Activated T-cell treated with anti-CD3 and anti-CD28 coated beads, Interleukin-2, amount 50 U/mL, for 24 hours (primary cell): ENCODE results near the gene FAM24A.
"Not testable (repeated sequence)": the region's sequence is repeated elsewhere in the genome, so short reads cannot be mapped to it uniquely, and the experiment has no call there.

Source experiments
- DNase-seq: peaks from one replicate; pipeline ENCODE4 v3.0.0-alpha.2; 2020
- H3K27ac Mint-ChIP-seq: 2 replicates; pipeline ENCODE4 v1.8.0; 2020; ENCODE audit warnings: mild to moderate bottlenecking, mixed read lengths
- H3K27me3 Mint-ChIP-seq: 2 replicates; pipeline ENCODE4 v1.8.0; 2020; ENCODE audit warnings: mixed read lengths
- H3K36me3 Mint-ChIP-seq: 2 replicates; pipeline ENCODE4 v1.8.0; 2020; ENCODE audit warnings: low read depth, mixed read lengths
- H3K4me1 Mint-ChIP-seq: 2 replicates; pipeline ENCODE4 v1.8.0; 2020; ENCODE audit warnings: low read depth, mixed read lengths
- H3K4me3 Mint-ChIP-seq: 2 replicates; pipeline ENCODE4 v1.8.0; 2020; ENCODE audit warnings: mild to moderate bottlenecking, moderate library complexity, mixed read lengths
- H3K9me3 Mint-ChIP-seq: 2 replicates; pipeline ENCODE4 v1.8.0; 2020; ENCODE audit warnings: mixed read lengths

FAM24A gene

DNA sequence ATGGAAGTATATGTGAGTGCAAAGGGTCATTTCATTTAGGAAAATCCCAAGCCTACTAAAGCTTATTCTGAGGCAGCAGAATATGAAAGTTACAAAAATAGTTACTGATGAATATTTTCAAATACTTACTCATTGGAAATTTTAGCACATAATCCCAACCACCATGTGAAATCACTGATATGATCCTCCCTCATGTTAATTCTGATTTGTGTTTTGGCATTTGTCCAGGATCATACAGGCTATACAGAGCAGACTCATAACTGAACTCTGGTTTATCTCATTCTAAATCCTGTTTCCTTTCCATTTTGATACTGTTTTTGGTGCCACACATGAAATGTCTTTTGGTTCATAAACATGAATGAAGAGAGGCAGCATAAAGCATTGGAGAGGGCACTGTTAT, 27.6 kb upstream of the FAM24A start:
- Mint-ChIP-seq H3K4me3 (peak overlapping the region; percentile 2), H3K27me3 (no peaks in the 10 kb centered on the region), H3K27ac (peak overlapping the region; percentile 64), H3K9me3 (no peaks in the 10 kb centered on the region), H3K36me3 (peaks cover 65% of the 10 kb centered on the region), H3K4me1 (peaks cover 43% of the 10 kb centered on the region)
- DNase-seq, result no peak

DNA sequence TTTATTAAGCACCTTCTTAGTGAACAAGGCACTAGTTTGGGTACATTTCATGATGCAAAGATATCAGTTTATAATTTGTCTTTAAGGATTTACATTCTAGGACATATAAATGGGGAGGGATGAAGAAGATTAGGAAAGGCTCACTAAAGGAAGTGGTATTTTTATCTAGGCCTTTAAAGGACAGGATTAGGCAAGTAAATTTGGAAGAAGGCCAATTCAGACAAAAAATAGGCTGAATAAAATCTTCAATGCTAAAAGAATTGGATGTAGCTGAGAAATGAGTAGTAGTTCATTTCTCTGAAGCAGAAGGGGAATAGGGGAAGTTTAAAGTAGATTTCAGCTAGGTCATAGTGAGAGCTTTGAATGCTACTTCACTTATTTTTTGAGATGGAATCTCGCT, 26.2 kb upstream of the FAM24A start:
- Mint-ChIP-seq H3K36me3 (peaks cover 58% of the 10 kb centered on the region), H3K27me3 (no peaks in the 10 kb centered on the region), H3K9me3 (no peaks in the 10 kb centered on the region), H3K4me3 (no peak overlapping the region), H3K4me1 (peaks cover 29% of the 10 kb centered on the region), H3K27ac (no peak overlapping the region)
- no peak for DNase-seq

DNA sequence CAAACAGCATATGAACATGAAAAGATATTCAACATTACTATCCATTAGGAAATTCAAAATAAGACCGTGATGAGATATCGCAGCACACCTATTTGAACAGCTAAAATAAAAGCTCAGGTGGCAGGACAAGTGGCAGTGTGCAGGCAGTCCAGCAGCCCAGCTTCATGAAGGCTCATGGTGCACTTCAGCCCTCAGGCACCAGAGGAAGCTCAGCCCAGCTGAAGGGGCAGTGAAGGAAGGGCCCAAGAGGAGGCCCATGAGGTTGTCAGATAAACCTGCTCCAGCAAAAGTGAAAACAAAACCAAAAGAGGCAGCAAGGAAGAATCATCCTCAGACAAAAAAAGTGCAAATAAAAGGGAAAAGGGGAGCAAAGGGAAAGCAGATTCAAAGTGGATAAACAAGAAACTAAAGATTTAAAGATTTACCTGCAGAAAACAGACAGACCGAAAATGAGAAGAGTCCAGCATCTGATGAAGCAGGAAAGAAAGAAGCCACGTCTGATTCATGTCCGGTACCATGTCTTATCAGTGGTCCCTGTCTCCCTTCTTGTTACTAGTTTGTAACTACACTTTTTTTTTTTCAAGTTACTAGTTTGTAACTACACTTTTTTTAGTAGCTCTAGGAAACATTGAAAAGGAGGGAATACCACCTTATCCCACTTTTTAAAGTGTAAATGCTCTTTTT, 16.0 kb upstream of the FAM24A start:
- Mint-ChIP-seq H3K36me3 (peaks cover 13% of the 10 kb centered on the region), H3K9me3 (no peaks in the 10 kb centered on the region), H3K4me3 (no peak overlapping the region), H3K27me3 (no peaks in the 10 kb centered on the region), H3K27ac (no peak overlapping the region), H3K4me1 (peaks cover 4% of the 10 kb centered on the region)
- DNase-seq, result no peak

DNA sequence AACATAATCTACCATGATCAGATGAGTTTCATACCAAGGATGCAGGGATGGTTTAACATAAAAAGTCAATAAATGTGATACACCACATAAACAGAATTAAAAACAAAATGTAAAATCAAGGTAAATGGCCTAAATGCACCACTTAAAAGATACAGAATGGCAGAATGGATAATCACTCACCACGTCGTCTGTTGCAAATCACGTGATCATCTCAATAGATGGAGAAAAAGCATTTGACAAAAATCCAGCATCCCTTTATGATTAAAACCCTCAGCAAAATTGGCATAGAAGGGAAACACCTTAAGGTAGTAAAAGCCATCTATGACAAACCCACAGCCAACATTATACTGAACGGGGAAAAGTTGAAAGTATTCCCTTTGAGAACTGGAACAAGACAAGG, 6.5 kb upstream of the FAM24A start:
- H3K27ac Mint-ChIP-seq, H3K4me1 Mint-ChIP-seq, DNase-seq, H3K36me3 Mint-ChIP-seq, H3K4me3 Mint-ChIP-seq: not testable (repeated sequence)
- H3K27me3 Mint-ChIP-seq, result peaks cover 54% of the 10 kb centered on the region
- H3K9me3 Mint-ChIP-seq, result peaks cover 12% of the 10 kb centered on the region

DNA sequence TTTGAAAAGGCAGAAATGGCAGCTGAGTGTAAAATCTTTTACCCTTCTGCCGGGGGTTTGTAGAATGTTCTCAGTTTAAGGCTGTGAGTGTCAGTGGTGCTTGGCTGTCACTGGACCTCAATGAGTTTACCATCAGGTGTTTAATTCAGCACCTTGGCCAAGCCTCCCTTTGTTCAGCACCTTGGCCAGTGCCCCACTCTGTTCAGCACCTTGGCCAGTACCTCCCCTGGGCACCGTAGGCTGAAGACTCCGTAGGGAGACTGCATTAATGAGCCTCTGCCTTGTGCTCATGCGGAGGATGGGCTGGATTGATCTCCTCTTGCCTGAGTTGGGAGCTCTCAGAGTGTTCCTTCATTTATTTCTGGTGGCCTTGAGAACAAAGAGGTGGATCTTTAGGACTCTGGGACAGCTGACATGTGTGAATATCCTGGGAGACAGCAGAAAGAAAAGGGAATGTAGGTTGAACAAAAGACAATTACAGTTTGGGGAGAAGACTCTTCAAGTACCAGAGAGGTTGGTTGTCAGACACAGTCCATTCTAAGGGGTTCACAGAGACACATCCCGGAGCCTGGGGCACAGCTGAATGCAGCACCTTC, 1.6 kb downstream of the FAM24A start:
- Mint-ChIP-seq H3K4me3 (no peak overlapping the region), H3K9me3 (no peaks in the 10 kb centered on the region), H3K4me1 (no peaks in the 10 kb centered on the region), H3K27ac (no peak overlapping the region), H3K36me3 (no peaks in the 10 kb centered on the region), H3K27me3 (peaks cover 13% of the 10 kb centered on the region)
- peak; percentile 72 for DNase-seq

DNA sequence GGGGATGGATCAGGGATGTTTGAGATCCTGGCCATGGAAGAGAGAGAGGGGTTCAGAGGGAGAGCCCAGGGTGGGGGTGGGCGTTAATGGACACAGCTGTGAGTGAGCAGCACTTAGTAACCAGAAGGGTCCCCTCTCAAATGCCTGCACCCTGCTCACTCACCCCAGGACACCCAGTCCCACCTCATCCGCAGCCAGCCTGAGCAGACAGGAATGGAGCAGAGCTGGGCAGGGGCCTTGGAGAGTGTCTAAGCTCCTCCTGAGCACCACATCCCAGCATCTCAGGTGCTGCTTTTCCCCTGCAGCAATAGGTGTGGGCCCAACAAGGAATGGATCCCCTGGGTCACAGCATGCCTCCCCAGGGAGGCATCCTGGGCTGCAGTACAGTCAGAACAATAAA, 5.3 kb downstream of the FAM24A start:
- Mint-ChIP-seq H3K36me3 (peaks cover 1% of the 10 kb centered on the region), H3K9me3 (no peaks in the 10 kb centered on the region), H3K4me3 (no peak overlapping the region), H3K27ac (no peak overlapping the region), H3K4me1 (no peaks in the 10 kb centered on the region), H3K27me3 (peaks cover 4% of the 10 kb centered on the region)
- no peak for DNase-seq

DNA sequence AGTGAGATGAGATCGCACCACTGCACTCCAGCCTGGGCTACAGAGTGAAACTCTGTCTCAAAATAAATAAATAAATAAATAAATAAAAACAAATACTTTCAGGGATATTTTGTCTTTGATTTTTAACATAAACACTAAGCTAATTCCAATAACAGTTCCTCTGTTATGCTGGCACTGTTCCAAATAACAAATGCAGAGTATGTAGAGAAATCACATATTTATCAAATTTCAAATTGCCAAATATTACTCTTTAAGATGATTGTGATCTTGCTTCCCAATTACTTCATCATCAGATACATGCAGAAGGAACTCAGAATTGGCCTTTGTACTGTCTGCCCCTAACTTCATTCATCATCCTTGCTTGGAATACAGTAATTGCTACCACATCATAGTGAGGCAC, 19.7 kb downstream of the FAM24A start:
- no peak overlapping the region for H3K4me3 Mint-ChIP-seq
- no peak for DNase-seq
- no peaks in the 10 kb centered on the region for H3K27me3 Mint-ChIP-seq
- H3K27ac Mint-ChIP-seq, result no peak overlapping the region
- peaks cover 39% of the 10 kb centered on the region for H3K36me3 Mint-ChIP-seq
- no peaks in the 10 kb centered on the region for H3K9me3 Mint-ChIP-seq
- peaks cover 1% of the 10 kb centered on the region for H3K4me1 Mint-ChIP-seq

DNA sequence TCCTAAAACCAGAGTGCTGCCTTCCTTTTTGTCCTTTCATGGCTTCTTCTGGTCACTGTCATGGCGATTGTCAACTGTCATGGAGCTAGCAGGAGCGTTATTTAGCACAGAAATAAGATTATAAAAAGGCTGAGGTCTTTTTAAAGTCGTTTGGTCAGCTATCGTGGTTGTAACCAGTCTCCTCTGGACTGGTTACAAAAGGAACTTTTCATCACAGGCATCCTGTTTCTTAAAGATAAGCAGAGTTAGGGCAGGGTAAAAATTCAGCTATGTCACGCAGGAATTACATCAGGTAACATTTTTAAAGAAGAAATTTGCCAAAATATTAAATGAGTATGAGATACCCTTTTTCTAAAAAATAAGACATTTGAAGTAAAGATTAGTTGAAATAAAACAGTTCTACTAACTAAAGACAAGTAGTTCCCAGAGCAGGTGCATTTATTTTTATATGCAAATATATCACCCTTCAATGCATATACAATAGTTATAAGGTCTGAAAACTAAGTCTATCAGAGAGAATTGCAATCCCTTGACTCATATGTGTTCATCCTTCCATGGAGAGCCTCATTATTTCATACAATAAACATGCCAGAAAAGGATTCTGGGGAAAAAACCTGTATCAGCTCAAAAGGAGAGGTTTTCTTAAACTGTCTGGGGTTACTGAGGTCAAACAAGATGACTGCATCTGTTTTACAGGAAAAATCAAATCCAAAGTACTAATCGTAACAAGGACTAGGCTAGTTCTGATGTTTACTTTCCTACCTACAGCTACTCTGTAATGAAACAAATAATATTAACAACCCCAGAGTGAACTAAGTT, 20.9 kb downstream of the FAM24A start:
- Mint-ChIP-seq H3K36me3 (peaks cover 45% of the 10 kb centered on the region), H3K27me3 (no peaks in the 10 kb centered on the region), H3K9me3 (no peaks in the 10 kb centered on the region), H3K4me1 (peaks cover 1% of the 10 kb centered on the region), H3K4me3 (no peak overlapping the region), H3K27ac (no peak overlapping the region)
- DNase-seq, result no peak

DNA sequence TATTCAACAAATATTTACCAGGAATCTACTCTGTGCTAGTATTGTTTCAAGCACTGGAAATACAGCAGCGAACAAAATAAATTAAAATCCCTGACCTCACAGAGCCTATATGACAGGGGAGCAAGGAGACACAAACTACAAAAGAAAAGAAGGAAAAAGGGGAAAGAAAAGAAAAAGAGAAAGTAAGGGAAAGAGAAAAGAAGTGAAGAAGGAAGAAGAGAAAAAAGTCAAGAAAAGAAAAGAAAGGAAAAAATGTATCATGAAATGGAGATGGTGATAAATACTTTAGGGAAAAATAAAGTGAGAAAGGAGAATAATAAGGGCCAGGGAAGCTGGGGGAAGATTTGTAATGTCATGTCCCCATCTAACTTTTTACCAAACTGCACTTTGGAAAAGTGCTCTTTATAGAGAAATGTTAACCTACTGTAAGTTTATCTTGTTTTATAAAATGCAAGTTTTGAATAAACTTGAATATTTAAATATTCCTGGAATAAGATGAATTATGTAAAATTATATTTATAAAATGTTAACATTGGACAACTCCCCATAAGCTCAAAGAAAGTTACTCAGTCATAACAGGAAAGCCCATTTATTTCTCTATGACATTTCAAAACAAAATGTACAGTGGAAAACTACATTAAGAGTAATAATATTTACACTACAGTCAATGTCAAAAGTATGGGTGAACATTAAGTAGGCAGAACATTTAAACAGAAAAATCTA, 28.9 kb downstream of the FAM24A start:
- no peaks in the 10 kb centered on the region for H3K9me3 Mint-ChIP-seq
- no peak overlapping the region for H3K4me3 Mint-ChIP-seq
- H3K27me3 Mint-ChIP-seq, result no peaks in the 10 kb centered on the region
- no peak for DNase-seq
- H3K36me3 Mint-ChIP-seq, result peaks cover 64% of the 10 kb centered on the region
- no peak overlapping the region for H3K27ac Mint-ChIP-seq
- no peaks in the 10 kb centered on the region for H3K4me1 Mint-ChIP-seq

DNA sequence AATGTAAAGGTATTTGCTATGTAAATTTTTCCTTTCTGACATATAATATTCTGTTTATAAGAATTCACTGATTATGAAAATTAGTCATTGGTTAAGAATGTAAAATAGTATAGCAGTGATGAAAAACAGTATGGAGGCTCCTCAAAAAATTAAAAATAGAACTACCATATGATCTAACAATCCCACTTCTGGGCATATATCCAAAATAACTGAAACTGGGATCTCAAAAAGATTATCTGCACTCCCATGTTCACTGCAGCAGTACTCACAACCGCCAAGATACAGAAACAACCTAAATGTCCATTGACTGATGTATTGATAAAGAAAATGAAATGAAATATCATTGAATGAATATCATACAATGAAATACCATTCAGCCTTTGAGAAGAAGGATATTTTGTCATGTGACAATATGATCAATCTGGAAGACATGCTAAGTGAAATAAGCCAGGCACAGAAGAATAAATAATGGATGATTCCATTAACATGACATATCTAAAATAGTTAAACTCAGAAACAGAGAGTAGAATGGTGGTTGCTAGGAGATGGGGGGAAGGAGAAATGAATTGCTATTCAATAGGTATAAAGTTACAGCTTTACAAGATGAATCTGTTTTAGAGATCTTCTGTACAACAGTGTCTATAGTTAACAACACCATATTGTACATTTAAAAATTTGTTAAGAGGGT, 29.6 kb downstream of the FAM24A start:
- Mint-ChIP-seq H3K36me3 (peaks cover 61% of the 10 kb centered on the region), H3K27ac (no peak overlapping the region), H3K4me3 (no peak overlapping the region), H3K9me3 (no peaks in the 10 kb centered on the region), H3K27me3 (no peaks in the 10 kb centered on the region), H3K4me1 (no peaks in the 10 kb centered on the region)
- DNase-seq, result no peak

DNA sequence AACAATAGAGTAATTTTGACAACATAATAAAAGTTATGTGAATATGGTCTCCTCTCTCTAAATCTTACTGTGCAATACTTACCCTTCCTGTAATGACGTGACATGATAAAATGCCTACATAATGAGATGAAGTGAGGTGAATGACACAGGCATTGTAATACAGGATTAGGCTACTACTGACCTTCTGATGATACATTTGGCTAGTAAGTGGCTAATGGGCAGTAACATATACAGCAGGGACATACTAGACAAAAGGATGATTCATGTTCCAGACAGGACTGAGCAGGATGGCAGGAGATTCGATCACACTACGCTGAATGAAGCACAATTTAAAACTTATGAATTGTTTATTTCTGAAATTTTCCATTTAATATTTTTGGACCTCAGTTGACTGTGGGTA, 38.9 kb downstream of the FAM24A start:
- H3K4me1 Mint-ChIP-seq, result peaks cover 28% of the 10 kb centered on the region
- no peak overlapping the region for H3K27ac Mint-ChIP-seq
- peaks cover 75% of the 10 kb centered on the region for H3K36me3 Mint-ChIP-seq
- no peaks in the 10 kb centered on the region for H3K27me3 Mint-ChIP-seq
- no peaks in the 10 kb centered on the region for H3K9me3 Mint-ChIP-seq
- H3K4me3 Mint-ChIP-seq, result no peak overlapping the region
- DNase-seq, result no peak

DNA sequence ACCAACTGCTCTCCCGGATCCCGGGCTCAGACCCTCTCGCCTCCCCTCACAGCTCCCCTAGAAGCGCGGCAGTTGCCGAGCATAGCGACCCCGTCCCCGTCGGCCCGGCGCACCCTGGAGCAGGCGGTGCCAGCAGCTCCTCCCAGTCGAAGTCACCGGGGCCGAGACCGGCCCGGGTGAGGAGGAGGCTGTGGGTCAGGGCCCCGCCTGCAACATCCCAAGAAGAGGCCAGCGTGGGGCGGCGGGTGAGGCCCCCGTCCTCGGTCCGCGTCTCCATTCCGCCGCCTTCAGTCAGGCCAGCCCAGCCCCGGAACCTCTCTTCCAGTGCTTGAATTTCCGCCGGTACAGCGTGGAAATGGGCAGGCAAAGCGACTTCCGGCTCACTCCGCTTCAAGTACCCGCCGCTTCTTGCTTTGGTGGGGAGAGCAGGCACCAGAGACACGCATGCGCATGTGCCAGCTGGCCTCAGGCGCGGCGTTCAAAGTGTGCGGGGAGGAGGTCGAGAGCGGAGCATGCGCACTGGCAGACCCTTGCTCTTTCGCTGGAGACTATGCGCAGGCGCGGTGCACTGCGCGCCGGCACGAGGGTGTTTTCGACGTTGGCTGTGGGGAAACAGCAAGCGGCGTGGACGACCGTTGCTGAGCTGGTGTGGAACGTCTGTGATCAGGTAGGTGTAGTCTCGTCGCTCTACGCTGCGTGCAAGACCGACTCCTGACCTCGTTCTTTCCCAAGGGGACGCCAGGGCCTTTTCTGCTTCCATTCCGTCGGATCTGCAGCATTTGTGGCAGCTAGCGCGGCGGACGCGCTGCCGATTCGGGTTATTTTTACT, 43.7 kb downstream of the FAM24A start, which contains the start of gene C10orf88:
Gene C10orf88 (minus strand): TSS at position 326 of the 829 bp plus-strand sequence. CDS start 49 bp downstream, at position 277.
- DNase-seq, result peak; percentile 96
- Mint-ChIP-seq H3K4me3 (peak within 1 kb of the TSS; percentile 89), H3K36me3 (peaks cover 39% of the 10 kb centered on the region), H3K27me3 (no peaks in the 10 kb centered on the region), H3K4me1 (peaks cover 38% of the 10 kb centered on the region), H3K27ac (peak within 1 kb of the TSS; percentile 96), H3K9me3 (peaks cover 9% of the 10 kb centered on the region)

DNA sequence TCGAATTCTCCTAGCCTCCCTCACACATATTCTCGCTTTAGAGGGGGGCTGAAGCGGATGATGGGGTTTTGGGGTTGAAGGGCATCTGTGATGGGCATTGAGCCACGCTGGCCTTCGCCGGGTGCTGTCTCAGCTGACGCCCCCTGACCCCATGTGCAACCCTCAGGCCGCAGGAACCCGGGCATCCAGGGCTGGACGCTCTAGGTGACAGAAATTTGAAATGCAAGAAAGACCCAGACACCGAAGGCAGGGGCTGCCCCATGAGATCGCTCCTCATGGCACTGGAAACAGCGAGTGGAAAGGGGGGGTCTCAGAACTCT, 44.3 kb downstream of the FAM24A start:
- peaks cover 33% of the 10 kb centered on the region for H3K36me3 Mint-ChIP-seq
- peak overlapping the region; percentile 96 for H3K27ac Mint-ChIP-seq
- peaks cover 9% of the 10 kb centered on the region for H3K9me3 Mint-ChIP-seq
- no peaks in the 10 kb centered on the region for H3K27me3 Mint-ChIP-seq
- peaks cover 36% of the 10 kb centered on the region for H3K4me1 Mint-ChIP-seq
- DNase-seq, result no peak
- H3K4me3 Mint-ChIP-seq, result peak overlapping the region; percentile 89
